Osteoblast (primary cell): ENCODE results near the gene MYO10. TPM values are rescaled to one million over a fixed set of nuclear protein-coding genes. Genes with fewer than 3 reads are reported as not detected.

Experiments used
- DNase-seq: peaks from one replicate; pipeline ENCODE4 v3.0.0; 2011; ENCODE audit warnings: low spot score, mixed read lengths; ENCODE audit not compliant: insufficient read length; ENCODE audit errors: missing footprints
- H2AFZ ChIP-seq: 2 replicates; pipeline ENCODE4 v1.6.0; 2011; ENCODE audit warnings: mild to moderate bottlenecking, low read length
- H3K27ac ChIP-seq: 2 replicates; pipeline ENCODE4 v1.5.1; 2011; ENCODE audit warnings: mild to moderate bottlenecking, low read depth, low read length, moderate library complexity
- H3K27me3 ChIP-seq: 2 replicates; pipeline ENCODE4 v1.6.0; 2012; ENCODE audit warnings: mild to moderate bottlenecking, control low read depth, inconsistent platforms, low read length, moderate library complexity; ENCODE audit not compliant: insufficient read depth
- H3K36me3 ChIP-seq: 2 replicates; pipeline ENCODE4 v1.5.1; 2011; ENCODE audit warnings: mild to moderate bottlenecking, low read length, control low read depth, moderate library complexity; ENCODE audit not compliant: insufficient read depth
- H3K4me1 ChIP-seq: 2 replicates; pipeline ENCODE4 v1.5.1; 2011; ENCODE audit warnings: mild to moderate bottlenecking, low read length, control low read depth, moderate library complexity; ENCODE audit not compliant: insufficient read depth
- H3K4me2 ChIP-seq: 2 replicates; pipeline ENCODE4 v1.6.0; 2011; ENCODE audit warnings: mild to moderate bottlenecking, low read length; ENCODE audit not compliant: insufficient read depth
- H3K4me3 ChIP-seq: fragments of 200-600 bp; sonication (generic); 3 replicates; pipeline ENCODE4 v1.5.1; 2012; ENCODE audit warnings: mild to moderate bottlenecking, low read length, inconsistent platforms; ENCODE audit not compliant: insufficient read depth
- H3K79me2 ChIP-seq: 2 replicates; pipeline ENCODE4 v1.6.0; 2012; ENCODE audit warnings: mild to moderate bottlenecking, low read length, control low read depth, inconsistent platforms; ENCODE audit not compliant: insufficient read depth
- H3K9me3 ChIP-seq: 2 replicates; pipeline ENCODE4 v1.5.1; 2011; ENCODE audit warnings: low read depth, low read length, control low read depth
- H4K20me1 ChIP-seq: 2 replicates; pipeline ENCODE4 v1.6.0; 2012; ENCODE audit warnings: mild to moderate bottlenecking, low read length, control low read depth; ENCODE audit not compliant: insufficient read depth
- CTCF ChIP-seq: IDR thresholded peaks from 2 replicates; pipeline ENCODE4 v1.5.1; 2011; ENCODE audit warnings: mild to moderate bottlenecking, low read depth, low read length, moderate library complexity; ENCODE audit errors: extremely low read depth
- total RNA-seq: library from RNA; depleted of rRNA; stranded (reverse); fragments of >200 nt; gene quantifications from 2 replicates; pipeline ENCODE4 v1.2.3, GENCODE V29; 2012

MYO10 gene
- total RNA-seq, 1 donor, result 40.9 TPM

GRCh38 chr5:16907270-16907669, 28.8 kb downstream of the MYO10 start:
- H3K27me3 ChIP-seq, result no peaks in the 10 kb centered on the region
- H3K27ac ChIP-seq, result no peak overlapping the region
- no peaks in the 10 kb centered on the region for H3K9me3 ChIP-seq
- no peak overlapping the region for H2AFZ ChIP-seq
- peaks cover 40% of the 10 kb centered on the region for H4K20me1 ChIP-seq
- no peak for TF ChIP-seq CTCF
- peaks cover 3% of the 10 kb centered on the region for H3K4me1 ChIP-seq
- no peak for DNase-seq
- peaks cover 100% of the 10 kb centered on the region for H3K79me2 ChIP-seq
- no peak overlapping the region for H3K4me2 ChIP-seq
- H3K36me3 ChIP-seq, result no peaks in the 10 kb centered on the region
- no peak overlapping the region for H3K4me3 ChIP-seq

DNA sequence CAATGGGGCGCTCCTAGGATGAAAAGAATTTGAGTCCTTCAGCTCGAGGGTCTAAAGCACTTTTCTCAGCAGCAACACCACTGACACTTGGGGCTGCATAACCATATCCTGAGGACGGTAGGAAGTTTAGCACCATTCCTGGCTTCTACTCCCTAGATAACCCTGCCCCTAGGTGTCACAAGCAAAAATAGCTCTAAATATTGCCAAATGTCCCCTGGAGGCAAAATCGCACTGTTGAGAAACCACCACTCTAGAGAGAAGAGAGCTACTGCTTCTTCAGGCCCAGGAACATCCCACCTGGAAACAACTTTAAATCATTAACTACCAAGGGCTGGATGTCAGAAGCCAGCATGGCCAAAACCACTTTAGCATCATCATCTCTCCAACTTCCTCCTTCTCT, 29.8 kb downstream of the MYO10 start:
- no peak for TF ChIP-seq CTCF
- H3K4me3 ChIP-seq, result no peak overlapping the region
- no peak for DNase-seq
- no peaks in the 10 kb centered on the region for H3K9me3 ChIP-seq
- no peaks in the 10 kb centered on the region for H3K36me3 ChIP-seq
- H3K4me1 ChIP-seq, result peaks cover 3% of the 10 kb centered on the region
- no peak overlapping the region for H3K4me2 ChIP-seq
- no peaks in the 10 kb centered on the region for H3K27me3 ChIP-seq
- H3K27ac ChIP-seq, result no peak overlapping the region
- H2AFZ ChIP-seq, result no peak overlapping the region
- peaks cover 45% of the 10 kb centered on the region for H4K20me1 ChIP-seq
- peaks cover 100% of the 10 kb centered on the region for H3K79me2 ChIP-seq

- Histone ChIP-seq H3K36me3 (no peaks in the 10 kb centered on the region), H3K27ac (no peak overlapping the region), H3K27me3 (no peaks in the 10 kb centered on the region), H4K20me1 (peaks cover 43% of the 10 kb centered on the region), H2AFZ (no peak overlapping the region), H3K4me2 (no peak overlapping the region), H3K9me3 (no peaks in the 10 kb centered on the region), H3K4me1 (no peaks in the 10 kb centered on the region), H3K4me3 (no peak overlapping the region), H3K79me2 (peaks cover 100% of the 10 kb centered on the region)
- no peak for TF ChIP-seq CTCF
- DNase-seq, result no peak
Observed at GRCh38 chr5:16903480-16904300, 32.4 kb downstream of the MYO10 start.

DNA sequence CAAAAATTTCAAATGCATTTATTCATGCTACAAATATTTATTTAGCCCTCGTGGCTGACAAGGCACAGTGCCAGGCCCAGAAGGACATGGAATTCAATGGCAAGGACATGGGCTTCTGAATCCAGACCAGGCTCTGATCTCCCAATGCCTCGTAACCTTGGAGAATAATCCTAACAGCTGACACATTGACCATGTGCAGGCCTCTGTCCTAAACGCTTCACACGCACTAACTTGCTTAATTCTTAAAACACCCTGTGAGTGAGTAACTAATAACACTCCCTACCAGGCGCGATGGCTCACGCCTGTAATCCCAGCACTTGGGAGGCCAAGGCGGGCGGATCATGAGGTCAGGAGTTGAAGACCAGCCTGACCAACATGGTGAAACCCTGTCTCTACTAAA, 33.2 kb downstream of the MYO10 start:
- TF ChIP-seq CTCF, result no peak

More for the DNA sequence above, 33.2 kb downstream of the MYO10 start:
- H4K20me1 ChIP-seq, result peaks cover 44% of the 10 kb centered on the region
- peaks cover 100% of the 10 kb centered on the region for H3K79me2 ChIP-seq
- no peak overlapping the region for H3K4me2 ChIP-seq
- H3K4me1 ChIP-seq, result peaks cover 1% of the 10 kb centered on the region
- H3K36me3 ChIP-seq, result no peaks in the 10 kb centered on the region
- no peak for DNase-seq
- no peak overlapping the region for H3K27ac ChIP-seq
- H3K27me3 ChIP-seq, result no peaks in the 10 kb centered on the region
- no peak overlapping the region for H3K4me3 ChIP-seq
- H3K9me3 ChIP-seq, result no peaks in the 10 kb centered on the region
- H2AFZ ChIP-seq, result no peak overlapping the region
